HCT116 (cell line): ENCODE data around the gene TNFSF8. TPM values are rescaled to one million over a fixed set of nuclear protein-coding genes. Genes with fewer than 3 reads are reported as not detected.

Experiments used
- ATAC-seq: fragments of 200-7000 bp; cut with Tn5 transposase; 2 replicates; pipeline ENCODE4 v1.9.1; 2020; ENCODE audit warnings: mild to moderate bottlenecking, moderate library complexity
- BruUV-seq: library from RNA; stranded (reverse); fragments of 400-500 nt; replicated peaks from 2 replicates; lab custom pipeline; 2021; lab: Mats Ljungman, UMichigan
- CTCF ChIA-PET: fragments of 300-600 bp; sonication (Branson Sonifier 250); formaldehyde crosslinking; loops from one replicate; lab custom pipeline; 2021; ENCODE audit warnings: antibody characterized with exemption; lab: Charles Lee
- POLR2A ChIA-PET: fragments of 300-600, 350-600 bp; sonication (Branson Sonifier 250); formaldehyde crosslinking; loops from one replicate; lab custom pipeline; 2021; ENCODE audit warnings: antibody characterized with exemption; lab: Charles Lee
- RAD21 ChIA-PET, 2 experiments: fragments of 300-600 bp; sonication (Branson Sonifier 250); formaldehyde crosslinking; loops; one replicate each; lab custom pipeline; 2023; ENCODE audit warnings: low total read pairs in 2 of 2; ENCODE audit not compliant: uncharacterized antibody in 2 of 2, unreplicated experiment in 2 of 2, low non-redundant PET in 1 of 2; lab: Charles Lee
- DNase-seq: peaks from one replicate; pipeline ENCODE4 v3.0.0-alpha.2; 2010; ENCODE audit warnings: low read depth, low spot score
- H2AFZ ChIP-seq: fragments of 200-600 bp; shearing (Covaris generic), sonication (generic); 2 replicates; pipeline ENCODE4 v1.6.1; 2017; ENCODE audit warnings: low read depth, mixed run types, mixed read lengths, antibody characterized with exemption, low read length; ENCODE audit not compliant: poor library complexity, severe bottlenecking
- H3K27ac ChIP-seq: 2 replicates; pipeline ENCODE4 v1.5.1; 2012; ENCODE audit warnings: low read depth, low read length
- H3K27me3 ChIP-seq: fragments of 200-600 bp; sonication (generic); 2 replicates; pipeline ENCODE4 v1.6.1; 2016; ENCODE audit warnings: mixed run types, low read length, mixed read lengths; ENCODE audit not compliant: insufficient read depth
- H3K36me3 ChIP-seq, 2 experiments: fragments of 200-500 bp in 1 of 2; fragments of 200-600 bp in 1 of 2; sonication (Bioruptor generic) in 1 of 2; sonication (generic) in 1 of 2; 2 replicates each; pipeline versions ENCODE4 v1.5.1 to v1.6.1; 2014 to 2016; ENCODE audit warnings: low read length in 2 of 2, inconsistent platforms in 1 of 2, mixed read lengths in 1 of 2, mixed run types in 1 of 2; ENCODE audit not compliant: insufficient read depth in 2 of 2, control insufficient read depth in 1 of 2
- H3K4me1 ChIP-seq, 2 experiments: fragments of 200-600 bp in 1 of 2; sonication (generic) in 1 of 2; 2 replicates each; pipeline versions ENCODE4 v1.5.1 to v1.6.1; 2012 to 2017; ENCODE audit warnings: low read length in 2 of 2, inconsistent platforms in 1 of 2, mild to moderate bottlenecking in 1 of 2, mixed read lengths in 1 of 2, mixed run types in 1 of 2, moderate library complexity in 1 of 2; ENCODE audit not compliant: insufficient read depth in 2 of 2, control insufficient read depth in 1 of 2
- H3K4me2 ChIP-seq: fragments of 200-600 bp; sonication (generic); 2 replicates; pipeline ENCODE4 v1.6.1; 2017; ENCODE audit warnings: mixed run types, low read length, mixed read lengths
- H3K4me3 ChIP-seq, 2 experiments: fragments of 200-600 bp in 1 of 2; sonication (generic) in 1 of 2; replicated peaks in 1 of 2; 2 replicates each; pipeline ENCODE4 v1.5.1; 2011 to 2016; ENCODE audit warnings: low read length in 2 of 2, control low read depth in 1 of 2, low read depth in 1 of 2, mild to moderate bottlenecking in 1 of 2, mixed read lengths in 1 of 2, mixed run types in 1 of 2
- H3K79me2 ChIP-seq: fragments of 200-600 bp; sonication (generic); 2 replicates; pipeline ENCODE4 v1.6.1; 2017; ENCODE audit warnings: mild to moderate bottlenecking, mixed run types, low read length, moderate library complexity, mixed read lengths; ENCODE audit not compliant: insufficient read depth
- H3K9ac ChIP-seq: fragments of 200-600 bp; sonication (generic); 2 replicates; pipeline ENCODE4 v1.6.1; 2016; ENCODE audit warnings: low read length, mixed read lengths
- H3K9me2 ChIP-seq: fragments of 200-600 bp; sonication (generic), shearing (Covaris generic); 2 replicates; pipeline ENCODE4 v1.6.1; 2017; ENCODE audit warnings: mixed run types, mild to moderate bottlenecking, moderate library complexity; ENCODE audit not compliant: insufficient read depth
- H3K9me3 ChIP-seq, 2 experiments: fragments of 200-500 bp in 1 of 2; fragments of 200-600 bp in 1 of 2; sonication (Bioruptor generic) in 1 of 2; sonication (generic) in 1 of 2; 2 replicates each; pipeline ENCODE4 v1.6.1; 2014 to 2017; ENCODE audit warnings: low read length in 2 of 2, mixed read lengths in 2 of 2, inconsistent platforms in 1 of 2, low read depth in 1 of 2, mild to moderate bottlenecking in 1 of 2, mixed run types in 1 of 2, moderate library complexity in 1 of 2; ENCODE audit not compliant: control insufficient read depth in 1 of 2, insufficient read depth in 1 of 2
- H4K20me1 ChIP-seq: fragments of 200-600 bp; sonication (generic), shearing (Covaris generic); 2 replicates; pipeline ENCODE4 v1.6.1; 2017; ENCODE audit warnings: mixed run types, mild to moderate bottlenecking, moderate library complexity; ENCODE audit not compliant: insufficient read depth
- CBX3 ChIP-seq: IDR thresholded peaks from 2 replicates; pipeline ENCODE4 v1.6.1; 2012; ENCODE audit warnings: low read depth
- CEBPB ChIP-seq: IDR thresholded peaks from 2 replicates; pipeline ENCODE4 v1.6.1; 2012; ENCODE audit warnings: low read depth
- EZH2 ChIP-seq: fragments of 200-600 bp; sonication (generic); IDR thresholded peaks from 2 replicates; pipeline ENCODE4 v1.6.1; 2017; ENCODE audit warnings: antibody characterized with exemption, mixed run types
- FOSL1 ChIP-seq: IDR thresholded peaks from 2 replicates; pipeline ENCODE4 v1.6.1; 2012; ENCODE audit warnings: low read depth
- JUND ChIP-seq: IDR thresholded peaks from 2 replicates; pipeline ENCODE4 v1.6.1; 2012
- RAD21 ChIP-seq: IDR thresholded peaks from 2 replicates; pipeline ENCODE4 v1.6.1; 2012; ENCODE audit warnings: low read depth, mild to moderate bottlenecking
- SRF ChIP-seq: IDR thresholded peaks from 2 replicates; pipeline ENCODE4 v1.6.1; 2012; ENCODE audit warnings: low read depth
- YY1 ChIP-seq: IDR thresholded peaks from 2 replicates; pipeline ENCODE4 v1.6.1; 2011; ENCODE audit warnings: low read length, low read depth, moderate library complexity, mild to moderate bottlenecking; ENCODE audit not compliant: insufficient replicate concordance; ENCODE audit errors: extremely low read depth
- ZFX ChIP-seq: fragments of 450-650 bp; IDR thresholded peaks from 2 replicates; pipeline ENCODE4 v1.6.1; 2017
- ZNF274 ChIP-seq: fragments of 200-500 bp; sonication (Bioruptor generic); IDR thresholded peaks from 2 replicates; pipeline ENCODE4 v1.6.1; 2014; ENCODE audit warnings: mild to moderate bottlenecking, low read depth, low read length, inconsistent platforms
- intact Hi-C: fragments of 100-400 bp; cut with micrococcal nuclease; formaldehyde crosslinking; loops from 2 replicates; pipeline ENCODE4 v1.10.0; 2022
- total RNA-seq: library from RNA; stranded (reverse); gene quantifications from one replicate; pipeline ENCODE4 v1.2.1, GENCODE V29; 2021; ENCODE audit not compliant: unreplicated experiment
- TF ChIP-seq, protein P1 (sequence below): IDR thresholded peaks from 2 replicates; pipeline ENCODE4 v1.6.1; 2012
- TF ChIP-seq, protein P2 (sequence below): IDR thresholded peaks from 2 replicates; pipeline ENCODE4 v1.6.1; 2012; ENCODE audit warnings: low read depth
- TF ChIP-seq, protein P3 (sequence below): IDR thresholded peaks from 2 replicates; pipeline ENCODE4 v1.6.1; 2011; ENCODE audit warnings: mild to moderate bottlenecking, low read length, moderate library complexity; ENCODE audit not compliant: insufficient replicate concordance; ENCODE audit errors: extremely low read depth

The TNFSF8 gene
- total RNA-seq, 1 experiment from 2014 or later, result not detected

DNA sequence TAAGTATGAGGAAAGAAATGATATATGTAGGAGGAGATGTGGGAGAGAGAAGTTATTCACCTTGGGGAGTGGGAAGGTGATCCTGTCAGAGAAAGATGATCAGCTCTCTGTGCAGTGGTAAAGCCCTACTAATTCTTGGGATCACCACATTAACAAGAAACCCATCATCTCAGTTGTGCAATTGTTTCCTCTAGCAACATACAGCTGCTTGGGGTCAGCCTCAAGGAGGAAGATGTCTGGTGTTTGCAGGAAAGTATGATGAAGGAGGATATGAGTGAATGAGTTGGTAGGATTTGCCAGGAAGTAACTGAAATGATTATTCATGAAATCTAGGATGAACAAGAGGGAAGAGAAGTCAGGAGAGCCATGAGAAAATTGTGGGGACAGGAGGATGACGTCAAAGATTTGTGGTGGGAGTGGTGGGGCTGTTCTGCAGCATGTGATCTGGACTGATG is 50.1 kb downstream of the TNFSF8 start (continued):
- no peak for TF ChIP-seq ZNF274
- no peak for TF ChIP-seq JUND
- no peak for TF ChIP-seq SRF
- TF ChIP-seq, protein P1, sequence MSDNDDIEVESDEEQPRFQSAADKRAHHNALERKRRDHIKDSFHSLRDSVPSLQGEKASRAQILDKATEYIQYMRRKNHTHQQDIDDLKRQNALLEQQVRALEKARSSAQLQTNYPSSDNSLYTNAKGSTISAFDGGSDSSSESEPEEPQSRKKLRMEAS, result no peak
- no peak for TF ChIP-seq CEBPB
- no peak for TF ChIP-seq FOSL1
- TF ChIP-seq RAD21, result no peak

DNA sequence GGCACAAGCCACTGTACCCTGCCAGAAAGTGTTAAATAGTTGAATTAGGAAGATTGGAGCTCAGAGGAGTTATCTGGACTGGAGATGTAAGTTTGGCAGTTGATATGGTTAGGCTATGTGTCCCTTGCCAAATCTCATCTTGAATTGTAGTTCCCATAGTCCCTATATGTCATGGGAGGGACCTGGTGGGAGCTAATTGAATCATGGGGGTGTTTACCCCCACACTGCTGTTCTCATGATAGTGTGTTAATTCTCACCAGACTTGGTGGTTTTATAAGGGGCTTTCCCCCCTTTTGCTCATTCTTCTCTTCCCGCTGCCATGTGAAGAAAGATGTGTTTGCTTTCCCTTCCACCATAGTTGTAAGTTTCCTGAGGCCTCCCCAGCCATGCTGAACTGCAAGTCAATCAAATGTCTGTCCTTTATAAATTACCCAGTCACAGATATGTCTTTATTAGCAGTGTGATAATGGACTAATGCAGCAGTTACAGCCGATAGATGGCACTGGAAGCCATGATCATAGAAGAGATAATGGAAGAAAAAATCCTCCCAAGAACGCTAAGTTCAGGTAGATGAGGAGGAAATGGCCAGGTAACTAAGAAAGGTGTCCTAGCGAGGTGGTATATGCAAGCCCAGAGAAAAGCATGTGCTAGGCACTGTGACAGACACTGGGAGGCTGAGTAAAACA is 51.4 kb downstream of the TNFSF8 start:
- TF ChIP-seq, protein P2, sequence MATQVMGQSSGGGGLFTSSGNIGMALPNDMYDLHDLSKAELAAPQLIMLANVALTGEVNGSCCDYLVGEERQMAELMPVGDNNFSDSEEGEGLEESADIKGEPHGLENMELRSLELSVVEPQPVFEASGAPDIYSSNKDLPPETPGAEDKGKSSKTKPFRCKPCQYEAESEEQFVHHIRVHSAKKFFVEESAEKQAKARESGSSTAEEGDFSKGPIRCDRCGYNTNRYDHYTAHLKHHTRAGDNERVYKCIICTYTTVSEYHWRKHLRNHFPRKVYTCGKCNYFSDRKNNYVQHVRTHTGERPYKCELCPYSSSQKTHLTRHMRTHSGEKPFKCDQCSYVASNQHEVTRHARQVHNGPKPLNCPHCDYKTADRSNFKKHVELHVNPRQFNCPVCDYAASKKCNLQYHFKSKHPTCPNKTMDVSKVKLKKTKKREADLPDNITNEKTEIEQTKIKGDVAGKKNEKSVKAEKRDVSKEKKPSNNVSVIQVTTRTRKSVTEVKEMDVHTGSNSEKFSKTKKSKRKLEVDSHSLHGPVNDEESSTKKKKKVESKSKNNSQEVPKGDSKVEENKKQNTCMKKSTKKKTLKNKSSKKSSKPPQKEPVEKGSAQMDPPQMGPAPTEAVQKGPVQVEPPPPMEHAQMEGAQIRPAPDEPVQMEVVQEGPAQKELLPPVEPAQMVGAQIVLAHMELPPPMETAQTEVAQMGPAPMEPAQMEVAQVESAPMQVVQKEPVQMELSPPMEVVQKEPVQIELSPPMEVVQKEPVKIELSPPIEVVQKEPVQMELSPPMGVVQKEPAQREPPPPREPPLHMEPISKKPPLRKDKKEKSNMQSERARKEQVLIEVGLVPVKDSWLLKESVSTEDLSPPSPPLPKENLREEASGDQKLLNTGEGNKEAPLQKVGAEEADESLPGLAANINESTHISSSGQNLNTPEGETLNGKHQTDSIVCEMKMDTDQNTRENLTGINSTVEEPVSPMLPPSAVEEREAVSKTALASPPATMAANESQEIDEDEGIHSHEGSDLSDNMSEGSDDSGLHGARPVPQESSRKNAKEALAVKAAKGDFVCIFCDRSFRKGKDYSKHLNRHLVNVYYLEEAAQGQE, result no peak
- TF ChIP-seq CBX3, result no peak
- TF ChIP-seq ZFX, result no peak
- no peak for TF ChIP-seq CEBPB
- TF ChIP-seq, protein P3, sequence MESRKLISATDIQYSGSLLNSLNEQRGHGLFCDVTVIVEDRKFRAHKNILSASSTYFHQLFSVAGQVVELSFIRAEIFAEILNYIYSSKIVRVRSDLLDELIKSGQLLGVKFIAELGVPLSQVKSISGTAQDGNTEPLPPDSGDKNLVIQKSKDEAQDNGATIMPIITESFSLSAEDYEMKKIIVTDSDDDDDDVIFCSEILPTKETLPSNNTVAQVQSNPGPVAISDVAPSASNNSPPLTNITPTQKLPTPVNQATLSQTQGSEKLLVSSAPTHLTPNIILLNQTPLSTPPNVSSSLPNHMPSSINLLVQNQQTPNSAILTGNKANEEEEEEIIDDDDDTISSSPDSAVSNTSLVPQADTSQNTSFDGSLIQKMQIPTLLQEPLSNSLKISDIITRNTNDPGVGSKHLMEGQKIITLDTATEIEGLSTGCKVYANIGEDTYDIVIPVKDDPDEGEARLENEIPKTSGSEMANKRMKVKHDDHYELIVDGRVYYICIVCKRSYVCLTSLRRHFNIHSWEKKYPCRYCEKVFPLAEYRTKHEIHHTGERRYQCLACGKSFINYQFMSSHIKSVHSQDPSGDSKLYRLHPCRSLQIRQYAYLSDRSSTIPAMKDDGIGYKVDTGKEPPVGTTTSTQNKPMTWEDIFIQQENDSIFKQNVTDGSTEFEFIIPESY, result no peak
- no peak for TF ChIP-seq YY1
- no peak for TF ChIP-seq SRF
- no peak for TF ChIP-seq EZH2
- BruUV-seq, result no TSS peak
- H3K4me1 ChIP-seq, result no peaks in the 10 kb centered on the region
- DNase-seq, result no peak
- ChIA-PET RAD21 (no interaction called here), CTCF (no interaction called here), POLR2A (no interaction called here)
- no peaks in the 10 kb centered on the region for H3K9me3 ChIP-seq
- no peaks in the 10 kb centered on the region for H3K9me2 ChIP-seq
- no peak for ATAC-seq
- no peak overlapping the region for H2AFZ ChIP-seq
- H3K4me3 ChIP-seq, result no peak overlapping the region
- no peak overlapping the region for H3K4me2 ChIP-seq
- H3K9ac ChIP-seq, result no peak overlapping the region
- H3K79me2 ChIP-seq, result no peaks in the 10 kb centered on the region
- no peaks in the 10 kb centered on the region for H3K36me3 ChIP-seq
- peaks cover 11% of the 10 kb centered on the region for H3K27me3 ChIP-seq
- no peak overlapping the region for H3K27ac ChIP-seq
- intact Hi-C loops, result no loop called here
- no peaks in the 10 kb centered on the region for H4K20me1 ChIP-seq
